Measurements from ENCODE around the gene CS.
"Not testable (repeated sequence)": the region's sequence is repeated elsewhere in the genome, so short reads cannot be mapped to it uniquely, and the experiment has no call there.

CS gene

GRCh38 chr12:56299853-56300643 lies at the start of gene CS:
TSS of gene CS (minus strand) at chr12:56300330. CDS start at chr12:56300201, 129 bp downstream.
- peak; percentile 98 for DNase-seq

GRCh38 chr12:56348776-56349175 lies 48.6 kb upstream of the CS start:
- DNase-seq: no peak

- not testable (repeated sequence) for DNase-seq
These were observed 47.1 kb upstream of the CS start for GRCh38 chr12:56347255-56347654.

- DNase-seq: no peak
These were observed 46.5 kb upstream of the CS start for GRCh38 chr12:56346675-56347074.

- DNase-seq: not testable (repeated sequence)
These were observed 42.2 kb upstream of the CS start for GRCh38 chr12:56342290-56342689.

GRCh38 chr12:56341616-56342015 lies 41.5 kb upstream of the CS start:
- no peak for DNase-seq

- DNase-seq: no peak
These were observed 39.0 kb upstream of the CS start for GRCh38 chr12:56339158-56339422.

GRCh38 chr12:56338308-56339157 lies 38.4 kb upstream of the CS start, which contains the start of gene IL23A:
TSS of gene IL23A (plus strand) at chr12:56338884. CDS start at chr12:56339045, 161 bp downstream.
- DNase-seq: no peak

- peak; percentile 5 for DNase-seq
These were observed 37.7 kb upstream of the CS start for GRCh38 chr12:56337753-56338251.

- DNase-seq: no peak
These were observed 36.4 kb upstream of the CS start for GRCh38 chr12:56336361-56337167.

GRCh38 chr12:56335527-56335926 lies 35.4 kb upstream of the CS start:
- DNase-seq: not testable (repeated sequence)

- DNase-seq: no peak
These were observed 34.3 kb upstream of the CS start for GRCh38 chr12:56334490-56334793.

- DNase-seq: peak; percentile 96
These were observed 33.8 kb upstream of the CS start, which contains the start of gene PAN2 for GRCh38 chr12:56333679-56334489. TSS of gene PAN2 (minus strand) at chr12:56334000. CDS start at chr12:56333094, 906 bp downstream.

- no peak for DNase-seq
These were observed 33.1 kb upstream of the CS start for GRCh38 chr12:56333197-56333678.

- no peak for DNase-seq
These were observed 32.5 kb upstream of the CS start for GRCh38 chr12:56332512-56333196.

GRCh38 chr12:56330936-56331490 lies 30.9 kb upstream of the CS start:
- DNase-seq: no peak

GRCh38 chr12:56326533-56326932 lies 26.4 kb upstream of the CS start:
- DNase-seq: no peak

GRCh38 chr12:56326126-56326525 lies 26.0 kb upstream of the CS start:
- no peak for DNase-seq

- no peak for DNase-seq
These were observed 24.1 kb upstream of the CS start for GRCh38 chr12:56324206-56324605.

- DNase-seq: not testable (repeated sequence)
These were observed 21.5 kb upstream of the CS start for GRCh38 chr12:56321610-56322009.

GRCh38 chr12:56321027-56321426 lies 20.9 kb upstream of the CS start:
- peak; percentile 50 for DNase-seq

Data from HCEC 1CT (cell line).